Duodenal mucosa (tissue), 2 donors: ENCODE results near the gene MSTN.

Experiments
- H3K27ac ChIP-seq: one replicate; pipeline ENCODE4 v1.7.0; 2013; ENCODE audit warnings: low read depth, low read length
- H3K27me3 ChIP-seq, 2 donors: one replicate each; pipeline ENCODE4 v1.7.0; 2013; ENCODE audit warnings: low read length in 2 of 2, control low read depth in 1 of 2; ENCODE audit not compliant: insufficient read depth in 2 of 2, control insufficient read depth in 1 of 2
- H3K36me3 ChIP-seq, 2 donors: one replicate each; pipeline ENCODE4 v1.7.0; 2013; ENCODE audit warnings: low read length in 2 of 2, control low read depth in 1 of 2; ENCODE audit not compliant: insufficient read depth in 2 of 2, control insufficient read depth in 1 of 2
- H3K4me1 ChIP-seq, 2 donors: one replicate each; pipeline ENCODE4 v1.7.0; 2013; ENCODE audit warnings: low read length in 2 of 2, control low read depth in 1 of 2; ENCODE audit not compliant: insufficient read depth in 2 of 2, control insufficient read depth in 1 of 2
- H3K4me3 ChIP-seq, 2 donors: one replicate each; pipeline ENCODE4 v1.7.0; 2013; ENCODE audit warnings: low read length in 2 of 2, low read depth in 1 of 2
- H3K9ac ChIP-seq, 2 donors: one replicate each; pipeline ENCODE4 v1.7.0; 2013; ENCODE audit warnings: low read length in 2 of 2, low read depth in 1 of 2
- H3K9me3 ChIP-seq, 2 donors: one replicate each; pipeline ENCODE4 v1.7.0; 2013; ENCODE audit warnings: low read length in 2 of 2, control low read depth in 1 of 2; ENCODE audit not compliant: control insufficient read depth in 1 of 2

The MSTN gene

GRCh38 chr2:190097115-190097514, 34.6 kb upstream of the MSTN start:
- Histone ChIP-seq H3K4me3 (no peak overlapping the region), H3K27ac (no peak overlapping the region), H3K9me3 (no peaks in the 10 kb centered on the region), H3K36me3 (no peaks in the 10 kb centered on the region), H3K4me1 (peaks cover 18 to 27% of the 10 kb centered on the region in 2 donors), H3K9ac (no peak overlapping the region), H3K27me3 (no peaks in the 10 kb centered on the region)

DNA sequence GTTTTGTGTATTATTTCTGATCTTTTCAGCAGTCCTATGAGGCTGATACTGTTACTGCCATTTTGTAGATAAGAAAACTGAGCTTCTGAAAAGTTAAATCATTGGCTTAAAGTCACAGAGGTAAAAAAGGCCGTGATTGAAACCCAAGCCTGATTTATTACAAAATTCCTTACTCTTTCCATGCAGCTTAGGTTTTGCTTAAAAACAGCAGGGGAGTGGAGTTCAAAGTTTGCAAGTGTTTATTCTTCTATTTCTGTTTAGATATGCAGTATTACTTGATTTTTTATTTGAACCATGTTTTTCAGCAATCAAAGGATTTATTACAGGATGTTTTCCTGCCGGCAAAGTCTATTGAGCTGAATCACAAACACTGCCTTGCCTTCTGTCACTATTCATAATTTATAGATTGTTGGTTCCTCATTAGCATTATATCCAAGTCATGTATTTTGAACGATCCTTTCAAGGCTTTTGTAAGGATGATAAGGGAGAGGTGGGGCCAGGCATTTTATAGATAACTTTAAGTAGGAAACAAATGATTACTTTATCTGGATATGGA, 31.9 kb upstream of the MSTN start:
- Histone ChIP-seq H3K9me3 (no peaks in the 10 kb centered on the region), H3K4me1 (peaks cover 7 to 10% of the 10 kb centered on the region in 2 donors), H3K27me3 (no peaks in the 10 kb centered on the region), H3K9ac (no peak overlapping the region), H3K27ac (no peak overlapping the region), H3K4me3 (no peak overlapping the region), H3K36me3 (no peaks in the 10 kb centered on the region)

GRCh38 chr2:190093793-190094192, 31.3 kb upstream of the MSTN start:
- Histone ChIP-seq H3K9me3 (no peaks in the 10 kb centered on the region), H3K27ac (no peak overlapping the region), H3K9ac (no peak overlapping the region), H3K4me1 (peaks cover 5 to 10% of the 10 kb centered on the region in 2 donors), H3K4me3 (no peak overlapping the region), H3K36me3 (no peaks in the 10 kb centered on the region), H3K27me3 (no peaks in the 10 kb centered on the region)

DNA sequence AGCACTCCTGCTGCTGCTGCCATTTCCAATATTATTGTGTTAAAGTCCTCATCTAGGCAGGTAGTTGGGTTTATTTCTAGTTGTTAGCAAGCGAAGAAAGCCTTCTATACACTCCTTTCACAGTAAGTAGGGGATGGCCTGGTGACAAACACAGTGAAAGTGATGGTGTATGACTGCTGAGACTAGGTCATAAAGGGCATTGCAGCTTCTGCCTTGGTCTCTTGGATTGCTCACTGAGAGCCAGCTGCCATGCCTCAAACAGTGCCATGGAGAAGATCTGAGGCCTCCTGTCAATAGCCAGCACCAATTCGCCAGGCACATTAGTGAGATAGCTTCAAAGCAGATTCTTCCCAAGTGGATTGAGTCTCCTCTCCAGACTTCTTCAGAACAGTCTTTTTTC, 27.6 kb upstream of the MSTN start:
- Histone ChIP-seq H3K4me1 (peaks cover 5 to 10% of the 10 kb centered on the region in 2 donors), H3K4me3 (no peak overlapping the region), H3K9ac (no peak overlapping the region), H3K36me3 (no peaks in the 10 kb centered on the region), H3K27ac (no peak overlapping the region), H3K27me3 (no peaks in the 10 kb centered on the region), H3K9me3 (no peaks in the 10 kb centered on the region)

GRCh38 chr2:190088917-190089316, 26.4 kb upstream of the MSTN start:
- no peak overlapping the region for H3K9ac ChIP-seq
- peaks cover 3% of the 10 kb centered on the region in 2 donors for H3K4me1 ChIP-seq
- H3K27ac ChIP-seq, result no peak overlapping the region

DNA sequence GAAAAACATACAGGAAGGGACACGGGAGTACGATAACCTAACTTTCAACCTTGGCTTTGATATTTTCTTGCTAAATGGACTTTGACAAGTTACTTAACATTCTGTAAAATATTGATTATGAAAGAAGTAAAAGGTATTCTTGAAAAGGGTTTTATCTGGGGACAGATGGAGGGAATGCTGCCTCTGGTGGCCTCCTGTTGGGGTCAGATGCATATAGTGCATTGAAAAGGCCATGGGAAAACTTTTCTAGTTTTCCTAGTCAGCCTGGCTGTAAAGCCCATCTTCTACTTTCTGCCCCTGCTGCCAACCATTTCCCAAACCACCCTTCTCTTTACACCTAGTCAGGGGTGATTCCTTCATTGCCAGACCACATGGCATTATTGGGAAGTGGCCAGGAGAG, 22.2 kb upstream of the MSTN start:
- Histone ChIP-seq H3K27ac (no peak overlapping the region), H3K9ac (no peak overlapping the region), H3K27me3 (no peaks in the 10 kb centered on the region)

More at GRCh38 chr2:190088917-190089316, 26.4 kb upstream of the MSTN start:
- no peak overlapping the region for H3K4me3 ChIP-seq
- no peaks in the 10 kb centered on the region for H3K9me3 ChIP-seq
- no peaks in the 10 kb centered on the region for H3K27me3 ChIP-seq
- H3K36me3 ChIP-seq, result no peaks in the 10 kb centered on the region

DNA sequence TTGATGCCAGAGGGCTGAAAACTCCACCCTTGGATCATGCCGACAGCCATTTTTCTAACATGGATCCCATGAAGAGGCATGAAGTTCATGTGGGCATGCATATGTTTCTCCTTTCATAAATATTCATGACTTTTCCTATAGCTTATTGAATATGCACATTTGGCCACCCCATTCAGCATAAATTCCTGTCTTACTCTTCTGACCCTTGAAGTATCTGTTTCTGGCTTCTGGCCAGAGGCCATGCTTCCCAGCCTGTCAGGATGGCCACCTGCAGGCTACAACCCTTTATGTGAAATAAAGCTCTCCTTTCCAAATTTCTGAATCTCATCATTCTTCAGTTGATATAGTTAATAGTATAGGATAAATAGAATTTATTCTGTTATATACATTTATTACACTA, 19.6 kb upstream of the MSTN start:
- no peaks in the 10 kb centered on the region for H3K9me3 ChIP-seq

More for the DNA sequence above, 22.2 kb upstream of the MSTN start:
- Histone ChIP-seq H3K36me3 (no peaks in the 10 kb centered on the region), H3K9me3 (no peaks in the 10 kb centered on the region), H3K4me1 (no peaks in the 10 kb centered on the region), H3K4me3 (no peak overlapping the region)

DNA sequence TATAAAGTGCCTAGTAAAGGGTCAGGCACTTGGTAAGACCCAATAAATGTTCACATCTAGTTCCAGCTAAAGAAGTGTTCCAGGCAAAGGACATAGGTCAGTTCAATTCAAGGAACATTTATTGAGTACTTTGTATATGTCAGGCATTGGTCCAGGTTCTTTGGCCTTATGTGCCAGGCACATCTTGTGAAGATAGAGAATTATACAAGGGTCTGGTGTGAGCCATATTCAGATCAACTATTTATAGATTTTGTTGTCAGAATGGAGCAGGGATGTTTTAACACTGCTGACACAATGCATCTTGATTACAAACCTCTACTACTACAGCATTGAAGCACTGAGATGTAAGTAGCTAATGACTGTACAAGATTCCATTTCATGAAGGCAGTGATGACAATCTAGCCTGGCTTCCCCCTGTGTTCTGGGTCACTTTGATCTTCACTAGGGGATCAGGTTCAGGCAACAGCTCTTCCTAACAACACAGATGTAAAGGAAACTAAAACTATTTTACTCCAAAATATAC, 18.1 kb upstream of the MSTN start:
- Histone ChIP-seq H3K27me3 (no peaks in the 10 kb centered on the region), H3K4me3 (no peak overlapping the region), H3K27ac (no peak overlapping the region), H3K9me3 (no peaks in the 10 kb centered on the region), H3K9ac (no peak overlapping the region), H3K36me3 (no peaks in the 10 kb centered on the region), H3K4me1 (no peaks in the 10 kb centered on the region)

More for the DNA sequence above, 19.6 kb upstream of the MSTN start:
- Histone ChIP-seq H3K27me3 (no peaks in the 10 kb centered on the region), H3K4me3 (no peak overlapping the region), H3K36me3 (no peaks in the 10 kb centered on the region), H3K27ac (no peak overlapping the region), H3K4me1 (no peaks in the 10 kb centered on the region), H3K9ac (no peak overlapping the region)

DNA sequence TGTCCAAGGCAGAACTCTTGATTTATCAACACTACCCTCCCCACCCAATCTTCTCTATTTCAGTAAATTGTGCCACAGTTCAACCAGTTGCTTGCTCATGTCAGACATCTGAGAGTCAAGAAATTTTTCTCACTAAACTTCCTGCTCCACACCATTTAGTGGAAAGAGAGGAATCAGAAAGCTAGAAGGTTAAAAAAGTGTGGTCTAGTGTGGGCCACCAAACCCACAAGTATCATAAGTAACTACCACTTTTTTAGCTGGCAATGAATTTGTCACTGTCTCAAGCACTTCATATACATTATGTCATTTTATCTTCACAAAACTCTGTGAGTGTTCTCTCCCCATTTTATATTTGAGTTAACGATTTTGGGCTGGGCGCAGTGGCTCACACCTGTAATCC, 16.6 kb upstream of the MSTN start:
- Histone ChIP-seq H3K36me3 (no peaks in the 10 kb centered on the region), H3K4me3 (no peak overlapping the region), H3K27me3 (no peaks in the 10 kb centered on the region), H3K9ac (no peak overlapping the region), H3K9me3 (no peaks in the 10 kb centered on the region), H3K27ac (no peak overlapping the region), H3K4me1 (no peaks in the 10 kb centered on the region)

DNA sequence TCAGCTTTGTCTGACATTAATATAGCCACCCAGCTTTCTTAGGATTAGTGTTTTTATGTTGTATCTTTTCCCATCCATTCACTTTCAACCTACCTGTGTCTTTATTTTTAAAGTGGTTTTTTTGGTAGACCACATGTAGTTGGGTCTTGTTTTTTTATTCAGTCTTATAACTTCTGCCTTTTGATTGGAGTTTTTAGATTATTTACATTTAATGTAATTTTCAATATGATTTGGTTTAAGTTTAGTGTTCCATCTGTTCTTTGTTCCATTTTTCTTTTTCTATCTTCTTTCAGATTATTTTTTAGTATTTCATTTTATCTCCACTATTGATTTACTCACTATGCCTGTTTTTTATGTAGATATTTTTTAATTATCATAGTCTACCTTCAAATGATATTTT, 13.1 kb upstream of the MSTN start:
- H3K9me3 ChIP-seq, result no peaks in the 10 kb centered on the region
- no peak overlapping the region for H3K4me3 ChIP-seq
- no peak overlapping the region for H3K9ac ChIP-seq
- H3K4me1 ChIP-seq, result no peaks in the 10 kb centered on the region
- no peaks in the 10 kb centered on the region for H3K36me3 ChIP-seq
- no peaks in the 10 kb centered on the region for H3K27me3 ChIP-seq
- H3K27ac ChIP-seq, result no peak overlapping the region
